Central memory CD8-positive, alpha-beta T cell (primary cell): ENCODE measurements around the gene S1PR4.
"Not testable (repeated sequence)": the region's sequence is repeated elsewhere in the genome, so short reads cannot be mapped to it uniquely, and the experiment has no call there.

Experiments
- ATAC-seq: fragments of 150-1000 bp; cut with Tn5 transposase; replicated peaks from 2 replicates; pipeline ENCODE4 v1.10.0; 2022; ENCODE audit warnings: mild to moderate bottlenecking, moderate FRiP score, moderate number of reproducible peaks; ENCODE audit not compliant: poor library complexity, severe bottlenecking; ENCODE audit errors: extremely low read depth
- DNase-seq, 2 donors: peaks; one replicate each; pipeline ENCODE4 v3.0.0; 2021; ENCODE audit warnings: low spot score in 2 of 2
- H3K27ac Mint-ChIP-seq: one replicate; pipeline ENCODE4 v1.8.0; 2022; ENCODE audit warnings: low read depth, mild to moderate bottlenecking, moderate library complexity, mixed read lengths
- H3K27me3 Mint-ChIP-seq: one replicate; pipeline ENCODE4 v1.8.0; 2022; ENCODE audit warnings: mixed read lengths
- H3K36me3 Mint-ChIP-seq: one replicate; pipeline ENCODE4 v1.8.0; 2022; ENCODE audit warnings: mild to moderate bottlenecking, moderate library complexity, mixed read lengths; ENCODE audit not compliant: insufficient read depth
- H3K4me1 Mint-ChIP-seq: one replicate; pipeline ENCODE4 v1.8.0; 2022; ENCODE audit warnings: mixed read lengths
- H3K4me3 Mint-ChIP-seq: one replicate; pipeline ENCODE4 v1.8.0; 2022; ENCODE audit warnings: mild to moderate bottlenecking, moderate library complexity, mixed read lengths
- H3K9me3 Mint-ChIP-seq: one replicate; pipeline ENCODE4 v1.8.0; 2022; ENCODE audit warnings: mixed read lengths

Gene S1PR4

DNA sequence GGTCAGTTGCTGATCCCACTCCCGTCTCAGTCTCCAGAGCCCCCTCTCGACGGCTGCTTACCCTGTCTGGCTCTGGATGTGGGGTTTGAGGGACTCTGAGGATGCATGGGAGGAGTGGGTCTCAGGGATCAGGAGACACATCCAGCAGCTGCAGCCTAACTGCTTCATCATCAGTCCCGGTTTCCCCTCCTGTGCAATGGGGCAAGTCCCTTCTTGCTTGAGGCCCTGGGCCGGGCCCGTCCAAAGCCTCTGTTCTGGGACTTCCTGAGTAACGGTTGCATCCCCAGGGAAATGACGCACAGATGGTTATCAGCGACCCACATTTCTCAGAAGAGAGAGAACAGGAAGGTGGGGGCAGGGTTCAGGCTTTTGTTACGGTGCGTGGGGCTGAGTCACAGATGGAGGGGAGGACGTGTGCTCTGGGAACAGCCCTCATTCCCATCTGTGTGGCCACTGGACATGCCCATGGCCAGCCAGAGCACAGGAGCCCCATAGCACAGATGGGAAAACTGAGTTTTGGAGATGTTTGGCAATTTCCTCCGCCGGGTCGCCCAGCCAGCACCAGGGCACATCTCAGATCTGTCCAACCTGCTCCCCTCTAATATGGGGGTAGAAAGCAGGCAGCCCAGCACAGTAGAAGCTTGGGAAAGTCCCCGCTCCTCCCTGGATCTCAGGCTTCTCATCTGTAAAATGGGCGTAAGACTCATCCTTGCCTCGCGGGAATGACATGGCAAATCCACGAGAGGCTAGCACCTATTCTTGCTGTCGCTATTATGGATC is 23.4 kb upstream of the S1PR4 start:
- Mint-ChIP-seq H3K4me3 (no peak overlapping the region), H3K4me1 (no peaks in the 10 kb centered on the region), H3K36me3 (peaks cover 6% of the 10 kb centered on the region), H3K27me3 (no peaks in the 10 kb centered on the region), H3K9me3 (peaks cover 2% of the 10 kb centered on the region), H3K27ac (no peak overlapping the region)
- ATAC-seq (peak; percentile 93), DNase-seq (peak; percentile 34 to 67)

DNA sequence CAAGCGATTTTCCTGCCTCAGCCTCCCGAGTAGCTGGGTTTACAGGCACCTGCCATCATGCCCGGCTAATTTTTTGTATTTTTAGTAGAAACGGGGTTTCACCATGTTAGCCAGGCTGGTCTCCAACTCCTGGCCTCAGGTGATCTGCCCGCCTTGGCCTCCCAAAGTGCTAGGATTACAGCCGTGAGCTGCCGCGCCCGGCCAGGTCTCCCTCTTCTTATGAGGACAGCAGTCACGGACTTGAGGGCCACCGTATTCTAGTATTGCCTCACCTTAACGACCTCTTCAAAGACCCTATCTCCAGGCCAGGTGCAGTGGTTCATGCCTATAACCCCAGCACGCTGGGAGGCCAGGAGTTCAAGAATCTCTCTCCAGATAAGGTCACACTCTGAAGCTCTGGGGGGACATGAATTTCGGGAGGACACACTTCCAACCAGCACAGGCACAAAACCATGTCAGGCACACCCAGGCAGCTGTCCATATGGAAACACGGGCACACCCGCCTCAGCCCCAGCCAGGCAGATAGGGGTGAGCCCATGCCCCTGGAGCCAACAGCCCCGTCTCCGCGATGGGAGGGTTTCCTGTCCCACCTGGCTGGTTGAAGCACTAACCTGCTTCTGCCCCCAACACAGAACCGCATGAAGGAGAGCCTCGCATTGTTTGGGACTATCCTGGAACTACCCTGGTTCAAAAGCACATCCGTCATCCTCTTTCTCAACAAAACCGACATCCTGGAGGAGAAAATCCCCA is 21.3 kb upstream of the S1PR4 start:
- Mint-ChIP-seq H3K9me3 (peaks cover 5% of the 10 kb centered on the region), H3K27ac (no peak overlapping the region), H3K4me3 (no peak overlapping the region), H3K36me3 (peaks cover 7% of the 10 kb centered on the region), H3K4me1 (no peaks in the 10 kb centered on the region), H3K27me3 (no peaks in the 10 kb centered on the region)
- ATAC-seq (no peak), DNase-seq (no peak)

DNA sequence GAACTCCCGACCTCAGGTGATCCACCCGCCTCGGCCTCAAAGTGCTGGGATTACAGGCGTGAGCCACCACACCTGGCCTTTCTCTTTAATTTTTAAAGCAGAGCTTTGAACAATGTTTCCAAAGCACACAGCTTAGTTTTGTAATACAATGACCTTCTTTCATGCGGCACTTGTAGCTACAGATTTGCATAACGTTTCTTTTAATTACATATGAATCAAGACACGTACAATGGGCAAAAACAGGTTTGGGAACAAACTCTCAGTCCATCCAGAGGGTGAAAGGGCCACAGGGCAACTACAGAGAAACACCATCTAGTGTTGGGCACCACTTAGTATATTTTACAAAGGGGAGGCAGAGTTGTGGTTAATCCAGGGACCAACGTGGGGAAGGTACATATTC is 19.0 kb upstream of the S1PR4 start:
- no peak for DNase-seq
- Mint-ChIP-seq H3K36me3 (peaks cover 7% of the 10 kb centered on the region), H3K27me3 (no peaks in the 10 kb centered on the region), H3K4me1 (peaks cover 8% of the 10 kb centered on the region), H3K27ac (no peak overlapping the region), H3K9me3 (peaks cover 5% of the 10 kb centered on the region), H3K4me3 (no peak overlapping the region)
- ATAC-seq: no peak

DNA sequence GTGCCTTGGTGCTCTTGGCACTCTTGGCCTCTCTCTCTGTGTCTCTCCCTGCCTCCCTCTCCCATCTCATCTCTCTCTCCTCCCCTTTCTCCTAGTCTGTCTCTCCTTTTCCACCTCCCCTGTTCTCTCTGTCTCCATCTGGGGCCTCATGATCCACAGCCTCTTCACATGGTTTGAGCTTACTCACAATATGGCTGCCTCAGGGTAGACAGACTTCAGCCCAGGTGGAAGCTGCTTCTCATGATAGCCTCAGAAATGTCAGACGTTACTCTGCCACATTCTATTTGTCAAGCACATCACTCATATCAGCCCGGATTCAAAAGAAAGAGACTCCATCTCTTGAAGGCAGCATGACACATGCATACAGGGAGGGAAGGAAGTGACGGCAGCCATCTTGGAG is 18.4 kb upstream of the S1PR4 start:
- Mint-ChIP-seq H3K27ac (no peak overlapping the region), H3K4me3 (no peak overlapping the region), H3K9me3 (peaks cover 5% of the 10 kb centered on the region), H3K27me3 (no peaks in the 10 kb centered on the region), H3K4me1 (peaks cover 8% of the 10 kb centered on the region), H3K36me3 (peaks cover 6% of the 10 kb centered on the region)
- DNase-seq: no peak
- no peak for ATAC-seq

DNA sequence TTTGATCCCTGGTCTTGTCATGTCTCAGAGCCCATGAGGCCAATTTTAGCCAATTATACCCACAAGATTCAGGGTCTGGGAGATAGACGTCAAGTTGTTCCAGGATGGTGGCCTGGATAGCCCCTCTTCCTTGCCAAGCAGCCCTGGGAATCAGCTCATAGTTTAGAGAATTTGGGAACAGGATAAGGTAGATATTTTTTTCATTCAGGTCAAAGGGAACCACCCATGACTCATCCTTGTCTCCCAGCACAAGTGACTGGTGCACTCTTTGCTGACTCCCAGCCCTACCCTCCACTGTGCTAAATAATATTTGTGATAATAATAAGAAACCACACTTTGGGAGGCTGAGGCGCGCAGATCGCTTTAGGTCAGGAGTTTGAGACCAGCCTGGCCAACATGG is 17.1 kb upstream of the S1PR4 start:
- H3K4me3 Mint-ChIP-seq: no peak overlapping the region
- ATAC-seq (no peak), DNase-seq (no peak)
- H3K27me3 Mint-ChIP-seq: no peaks in the 10 kb centered on the region
- peaks cover 5% of the 10 kb centered on the region for H3K9me3 Mint-ChIP-seq
- H3K4me1 Mint-ChIP-seq: peaks cover 14% of the 10 kb centered on the region
- H3K36me3 Mint-ChIP-seq: peaks cover 7% of the 10 kb centered on the region
- H3K27ac Mint-ChIP-seq: no peak overlapping the region

DNA sequence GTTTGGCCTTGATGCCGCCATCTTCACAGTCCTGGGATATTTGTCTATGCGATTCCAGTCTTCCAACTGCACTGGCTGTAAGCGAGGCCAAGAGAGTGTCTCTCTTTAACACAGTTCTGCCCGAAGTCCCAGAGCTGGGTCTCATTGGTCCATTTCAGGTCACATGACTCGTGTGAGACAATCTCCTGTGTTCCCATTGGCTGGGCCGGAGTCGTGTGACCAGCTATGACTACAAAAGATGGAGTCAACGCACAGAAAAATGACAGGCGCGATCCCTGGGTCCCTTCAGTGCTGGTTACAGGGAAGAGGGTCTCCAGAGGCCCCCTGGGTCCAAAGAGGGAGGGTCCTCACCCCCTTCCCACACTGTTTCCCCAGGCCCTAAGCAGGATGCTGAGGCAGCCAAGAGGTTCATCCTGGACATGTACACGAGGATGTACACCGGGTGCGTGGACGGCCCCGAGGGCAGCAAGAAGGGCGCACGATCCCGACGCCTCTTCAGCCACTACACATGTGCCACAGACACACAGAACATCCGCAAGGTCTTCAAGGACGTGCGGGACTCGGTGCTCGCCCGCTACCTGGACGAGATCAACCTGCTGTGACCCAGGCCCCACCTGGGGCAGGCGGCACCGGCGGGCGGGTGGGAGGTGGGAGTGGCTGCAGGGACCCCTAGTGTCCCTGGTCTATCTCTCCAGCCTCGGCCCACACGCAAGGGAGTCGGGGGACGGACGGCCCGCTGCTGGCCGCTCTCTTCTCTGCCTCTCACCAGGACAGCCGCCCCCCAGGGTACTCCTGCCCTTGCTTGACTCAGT is 15.9 kb upstream of the S1PR4 start:
- ATAC-seq (no peak), DNase-seq (no peak)
- Mint-ChIP-seq H3K27me3 (no peaks in the 10 kb centered on the region), H3K4me1 (peaks cover 14% of the 10 kb centered on the region), H3K4me3 (no peak overlapping the region), H3K9me3 (peaks cover 5% of the 10 kb centered on the region), H3K27ac (no peak overlapping the region), H3K36me3 (peaks cover 7% of the 10 kb centered on the region)

DNA sequence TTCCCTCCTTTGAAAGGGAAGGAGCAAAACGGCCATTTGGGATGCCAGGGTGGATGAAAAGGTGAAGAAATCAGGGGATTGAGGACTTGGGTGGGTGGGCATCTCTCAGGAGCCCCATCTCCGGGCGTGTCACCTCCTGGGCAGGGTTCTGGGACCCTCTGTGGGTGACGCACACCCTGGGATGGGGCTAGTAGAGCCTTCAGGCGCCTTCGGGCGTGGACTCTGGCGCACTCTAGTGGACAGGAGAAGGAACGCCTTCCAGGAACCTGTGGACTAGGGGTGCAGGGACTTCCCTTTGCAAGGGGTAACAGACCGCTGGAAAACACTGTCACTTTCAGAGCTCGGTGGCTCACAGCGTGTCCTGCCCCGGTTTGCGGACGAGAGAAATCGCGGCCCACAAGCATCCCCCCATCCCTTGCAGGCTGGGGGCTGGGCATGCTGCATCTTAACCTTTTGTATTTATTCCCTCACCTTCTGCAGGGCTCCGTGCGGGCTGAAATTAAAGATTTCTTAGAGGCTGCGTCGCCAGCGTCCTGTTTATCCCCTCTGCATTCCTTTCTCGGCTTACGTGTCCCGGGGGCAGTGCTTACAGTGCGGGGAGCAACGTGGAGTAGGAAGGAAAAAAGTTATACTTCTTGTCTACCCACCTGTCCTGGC is 15.2 kb upstream of the S1PR4 start:
- DNase-seq (peak; percentile 47 to 53), ATAC-seq (peak; percentile 81)
- Mint-ChIP-seq H3K27ac (no peak overlapping the region), H3K4me1 (peaks cover 14% of the 10 kb centered on the region), H3K36me3 (peaks cover 7% of the 10 kb centered on the region), H3K4me3 (no peak overlapping the region), H3K27me3 (no peaks in the 10 kb centered on the region), H3K9me3 (peaks cover 5% of the 10 kb centered on the region)

DNA sequence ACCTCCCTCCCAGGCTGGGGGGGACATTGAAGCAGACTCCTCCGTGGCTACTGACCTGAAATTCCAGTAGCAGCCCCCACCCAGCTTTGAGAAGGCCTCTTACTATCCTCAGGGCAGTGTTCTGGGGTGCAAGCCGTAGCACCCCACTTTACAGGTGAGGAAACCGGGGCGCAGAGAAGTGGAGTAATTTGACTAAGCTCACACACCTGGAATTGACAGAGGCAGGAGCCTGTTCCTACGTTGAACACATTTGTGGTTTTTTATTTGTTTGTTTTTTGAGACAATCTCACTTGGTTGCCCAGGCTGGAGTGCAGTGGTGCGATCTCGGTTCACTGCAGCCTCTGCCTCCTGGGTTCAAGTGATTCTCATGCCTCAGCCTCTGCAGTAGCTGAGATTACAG is 14.6 kb upstream of the S1PR4 start:
- Mint-ChIP-seq H3K4me3 (no peak overlapping the region), H3K27ac (no peak overlapping the region), H3K27me3 (no peaks in the 10 kb centered on the region), H3K9me3 (peaks cover 5% of the 10 kb centered on the region), H3K4me1 (peaks cover 14% of the 10 kb centered on the region), H3K36me3 (peaks cover 4% of the 10 kb centered on the region)
- DNase-seq (no peak), ATAC-seq (no peak)

DNA sequence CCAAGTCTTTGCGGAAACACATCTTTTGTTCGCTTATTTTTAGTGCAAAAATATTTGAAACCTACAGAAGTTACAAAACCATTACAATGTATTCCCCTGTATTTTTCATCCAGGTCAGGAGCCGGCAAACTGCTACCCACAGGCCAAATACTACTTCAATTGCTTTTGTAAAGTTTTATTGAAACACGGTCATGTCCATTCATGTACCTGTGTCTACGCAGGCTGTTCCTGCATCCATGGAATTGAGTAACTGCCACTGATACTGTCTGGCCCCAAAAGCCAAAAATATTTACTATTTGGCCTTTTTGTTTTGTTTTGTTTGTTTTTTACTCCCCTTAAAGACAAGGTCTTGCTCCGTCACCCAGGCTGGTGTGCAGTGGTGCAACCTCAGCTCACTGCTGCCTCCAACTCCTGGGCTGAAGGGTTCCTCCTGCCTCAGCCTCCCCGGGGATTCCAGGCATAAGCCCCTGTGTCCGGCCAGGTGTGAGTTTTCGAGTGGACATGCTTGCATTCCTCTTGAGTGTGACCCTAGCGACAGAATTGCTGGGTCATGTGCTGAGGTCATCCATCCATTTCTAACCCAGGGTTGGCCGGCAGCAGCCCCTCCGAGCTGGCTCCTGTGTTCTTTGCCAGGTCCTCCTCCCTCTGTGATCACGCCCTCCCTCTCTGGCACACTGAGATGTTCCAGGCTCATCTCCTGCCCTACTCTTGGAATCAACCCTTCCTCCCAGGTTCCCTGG is 10.9 kb upstream of the S1PR4 start:
- Mint-ChIP-seq H3K36me3 (peaks cover 2% of the 10 kb centered on the region), H3K27ac (no peak overlapping the region), H3K4me1 (peaks cover 14% of the 10 kb centered on the region), H3K27me3 (no peaks in the 10 kb centered on the region), H3K4me3 (no peak overlapping the region), H3K9me3 (no peaks in the 10 kb centered on the region)
- ATAC-seq (no peak), DNase-seq (no peak)

DNA sequence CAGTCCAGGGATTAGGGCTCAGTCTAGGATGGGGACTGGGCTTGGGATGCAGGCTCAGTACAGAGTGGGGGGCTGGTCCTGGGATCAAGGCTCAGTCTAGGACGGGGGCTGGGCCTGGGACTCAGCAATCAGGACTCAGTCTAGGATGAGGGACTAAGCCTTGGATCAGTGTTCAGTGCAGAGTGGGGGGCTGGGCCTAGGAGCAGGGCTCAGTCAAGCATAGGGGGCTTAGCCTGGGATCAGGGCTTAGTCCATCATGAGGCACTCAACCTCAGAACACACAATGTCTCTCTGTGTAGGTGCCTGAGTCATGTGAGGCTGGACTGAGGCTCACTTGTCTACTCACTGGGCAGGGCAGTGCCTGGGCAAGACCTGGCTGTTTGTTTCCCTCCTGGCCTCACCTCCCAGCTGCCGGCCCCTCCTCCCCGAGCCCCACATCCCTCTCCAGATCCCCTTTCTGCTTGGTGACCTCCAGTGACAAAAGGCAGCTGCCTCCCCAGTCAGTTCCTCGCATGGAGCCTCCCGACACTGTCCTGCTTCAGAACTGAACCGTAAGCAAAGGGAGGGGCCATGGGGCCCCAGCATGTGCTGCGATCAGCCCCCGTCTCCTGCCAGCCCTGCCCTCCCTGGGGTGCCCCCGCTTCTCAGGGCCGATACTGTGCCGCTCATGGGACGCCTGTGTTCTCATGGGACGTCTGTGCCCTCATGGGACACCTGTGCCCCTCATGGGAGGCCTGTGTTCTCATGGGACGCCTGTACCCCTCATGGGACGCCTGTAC is 6.5 kb upstream of the S1PR4 start:
- H3K4me1 Mint-ChIP-seq: peaks cover 15% of the 10 kb centered on the region
- H3K36me3 Mint-ChIP-seq: peaks cover 1% of the 10 kb centered on the region
- no peak for DNase-seq
- ATAC-seq: no peak
- H3K4me3 Mint-ChIP-seq: no peak overlapping the region
- no peaks in the 10 kb centered on the region for H3K9me3 Mint-ChIP-seq
- no peaks in the 10 kb centered on the region for H3K27me3 Mint-ChIP-seq
- H3K27ac Mint-ChIP-seq: no peak overlapping the region

DNA sequence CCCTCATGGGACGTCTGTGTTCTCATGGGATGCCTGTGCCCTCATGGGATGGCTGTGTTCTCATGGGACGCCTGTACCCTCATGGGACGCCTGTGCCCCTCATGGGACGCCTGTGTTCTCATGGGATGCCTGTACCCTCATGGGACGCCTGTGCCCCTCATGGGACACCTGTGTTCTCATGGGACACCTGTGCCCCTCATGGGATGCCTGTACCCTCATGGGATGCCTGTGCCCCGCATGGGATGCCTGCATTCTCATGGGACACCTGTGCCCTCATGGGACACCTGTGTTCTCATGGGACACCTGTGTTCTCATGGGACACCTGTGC is 5.9 kb upstream of the S1PR4 start:
- H3K9me3 Mint-ChIP-seq: not testable (repeated sequence)

More for the DNA sequence above, 5.9 kb upstream of the S1PR4 start:
- not testable (repeated sequence) for H3K27me3 Mint-ChIP-seq, DNase-seq, ATAC-seq, H3K27ac Mint-ChIP-seq, H3K36me3 Mint-ChIP-seq, H3K4me3 Mint-ChIP-seq
- H3K4me1 Mint-ChIP-seq: peaks cover 18% of the 10 kb centered on the region
